ENCODE data around the gene SETD6.
A peak's percentile ranks its signal among the peaks of the same experiment; 100 is the strongest.

SETD6 gene

DNA sequence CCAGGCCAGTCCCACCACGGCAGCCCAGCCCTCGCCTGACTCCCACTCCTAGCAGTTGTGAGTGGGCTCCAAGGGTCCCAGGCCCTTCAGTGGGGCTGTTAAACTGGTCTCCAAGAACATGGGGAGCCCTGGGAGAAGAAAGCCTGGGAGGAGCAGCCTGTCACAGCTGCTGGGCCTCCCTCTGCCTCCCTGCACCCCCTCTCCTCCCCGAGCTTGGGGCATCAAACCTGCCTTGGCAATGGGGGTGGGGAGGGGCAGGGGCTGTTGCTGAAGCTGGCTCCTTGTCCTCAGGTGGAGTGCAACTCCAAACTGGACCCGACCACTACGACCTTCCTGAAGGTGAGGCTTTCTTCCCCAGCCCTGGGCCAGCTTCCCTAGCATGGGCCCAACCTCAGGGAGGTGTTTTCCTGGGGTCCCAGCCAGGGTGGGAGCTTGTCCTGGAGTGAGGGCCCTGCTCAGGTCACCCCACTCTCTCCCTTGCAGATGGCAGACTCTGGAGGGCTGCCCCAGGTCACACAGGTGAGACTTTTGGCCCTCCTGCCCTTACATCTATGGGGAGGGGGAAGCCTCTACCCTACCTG, 6.6 kb upstream of the SETD6 start:
- no peak for DNase-seq (ENCODE audit: low read depth)

DNA sequence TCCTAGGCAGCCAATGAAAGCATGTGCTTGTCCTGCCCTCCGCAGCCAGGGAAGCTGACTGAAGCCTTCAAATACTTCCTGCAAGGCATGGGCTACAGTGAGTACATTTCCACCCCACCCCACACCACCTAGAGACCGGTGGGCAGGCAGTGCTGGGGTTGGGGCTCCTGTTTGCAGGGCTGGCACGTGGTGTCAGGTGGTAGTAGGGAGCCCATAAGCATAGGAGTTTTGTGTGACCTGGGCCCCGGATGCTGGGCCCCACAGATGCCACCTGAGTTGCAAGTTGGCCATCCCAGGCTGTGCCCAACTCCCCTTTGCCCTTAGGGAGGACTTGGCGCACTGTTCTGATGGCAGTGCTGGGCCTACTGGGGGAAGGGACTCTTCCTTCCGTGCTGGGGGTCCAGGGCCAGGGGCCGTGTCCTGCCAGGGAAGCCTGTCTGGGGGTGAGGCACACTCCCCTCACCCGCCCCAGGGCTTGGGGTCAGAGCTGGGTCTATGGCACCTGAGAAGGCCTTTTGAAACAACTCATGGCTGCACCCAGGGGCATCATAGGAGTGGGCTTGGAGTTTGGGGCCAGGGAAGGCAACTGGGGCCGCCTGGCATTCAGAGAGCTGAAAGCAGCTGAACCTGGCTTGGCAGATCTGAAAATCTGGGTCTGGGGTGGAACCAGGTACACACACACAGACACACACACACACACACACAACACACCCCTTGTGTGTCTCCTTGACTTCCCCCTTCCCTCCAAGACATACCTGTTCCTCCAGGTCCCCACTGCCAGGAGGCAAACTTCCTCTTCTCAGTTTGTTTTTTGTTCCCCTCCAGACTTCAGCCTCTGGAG, 5.8 kb upstream of the SETD6 start:
- no peak for DNase-seq (ENCODE audit: low read depth)

GRCh38 chr16:58510097-58510775, 5.1 kb upstream of the SETD6 start:
- DNase-seq (ENCODE audit: low read depth): no peak

DNA sequence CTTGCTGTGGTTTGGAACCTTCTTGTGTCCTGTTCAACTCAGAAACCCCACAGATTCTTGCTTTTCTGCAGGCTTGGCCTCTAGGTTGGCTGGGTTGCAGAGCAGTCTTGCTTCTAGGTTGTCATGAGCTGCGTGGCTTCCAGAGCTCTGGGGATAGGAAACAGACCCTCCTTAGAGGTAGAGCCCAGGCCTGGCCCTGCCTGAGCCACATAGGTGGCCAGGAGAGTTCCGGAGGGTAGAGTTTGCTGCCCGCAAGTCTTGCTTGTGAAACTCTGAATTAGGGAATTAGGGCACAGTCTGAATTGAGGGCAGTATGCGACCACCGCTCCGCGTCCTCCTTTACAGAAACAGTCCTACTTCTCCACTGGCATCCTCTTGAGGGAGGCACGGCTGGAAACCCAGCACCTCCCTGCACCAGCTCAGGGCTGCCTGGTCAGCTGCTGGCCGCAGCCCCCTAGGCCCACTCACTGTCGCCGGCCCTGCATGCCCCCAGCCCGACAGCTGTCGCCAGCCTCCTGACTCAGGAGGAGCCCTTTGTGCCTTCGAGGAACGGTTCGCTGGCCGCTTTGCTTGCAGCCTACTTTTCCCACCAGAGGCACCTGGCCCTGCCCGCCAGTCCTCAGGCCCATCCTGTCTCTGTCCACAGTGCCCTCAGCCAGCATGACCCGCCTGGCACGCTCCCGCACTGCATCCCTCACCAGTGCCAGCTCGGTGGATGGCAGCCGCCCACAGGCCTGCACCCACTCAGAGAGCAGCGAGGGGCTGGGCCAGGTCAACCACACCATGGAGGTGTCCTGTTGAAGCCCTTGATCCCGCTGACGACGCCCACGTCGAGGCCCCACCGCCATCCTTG, 4.3 kb upstream of the SETD6 start:
- no peak for DNase-seq (ENCODE audit: low read depth)

GRCh38 chr16:58511933-58512815, 3.1 kb upstream of the SETD6 start:
- peak; percentile 78 for DNase-seq (ENCODE audit: low read depth)

GRCh38 chr16:58513874-58514273, 1.4 kb upstream of the SETD6 start:
- DNase-seq (ENCODE audit: low read depth): no peak

GRCh38 chr16:58515871-58516767, 802 bp downstream of the SETD6 start:
- DNase-seq (ENCODE audit: low read depth): no peak

- no peak for DNase-seq (ENCODE audit: low read depth)
These were observed 1.4 kb downstream of the SETD6 start for GRCh38 chr16:58516768-58517107.

DNA sequence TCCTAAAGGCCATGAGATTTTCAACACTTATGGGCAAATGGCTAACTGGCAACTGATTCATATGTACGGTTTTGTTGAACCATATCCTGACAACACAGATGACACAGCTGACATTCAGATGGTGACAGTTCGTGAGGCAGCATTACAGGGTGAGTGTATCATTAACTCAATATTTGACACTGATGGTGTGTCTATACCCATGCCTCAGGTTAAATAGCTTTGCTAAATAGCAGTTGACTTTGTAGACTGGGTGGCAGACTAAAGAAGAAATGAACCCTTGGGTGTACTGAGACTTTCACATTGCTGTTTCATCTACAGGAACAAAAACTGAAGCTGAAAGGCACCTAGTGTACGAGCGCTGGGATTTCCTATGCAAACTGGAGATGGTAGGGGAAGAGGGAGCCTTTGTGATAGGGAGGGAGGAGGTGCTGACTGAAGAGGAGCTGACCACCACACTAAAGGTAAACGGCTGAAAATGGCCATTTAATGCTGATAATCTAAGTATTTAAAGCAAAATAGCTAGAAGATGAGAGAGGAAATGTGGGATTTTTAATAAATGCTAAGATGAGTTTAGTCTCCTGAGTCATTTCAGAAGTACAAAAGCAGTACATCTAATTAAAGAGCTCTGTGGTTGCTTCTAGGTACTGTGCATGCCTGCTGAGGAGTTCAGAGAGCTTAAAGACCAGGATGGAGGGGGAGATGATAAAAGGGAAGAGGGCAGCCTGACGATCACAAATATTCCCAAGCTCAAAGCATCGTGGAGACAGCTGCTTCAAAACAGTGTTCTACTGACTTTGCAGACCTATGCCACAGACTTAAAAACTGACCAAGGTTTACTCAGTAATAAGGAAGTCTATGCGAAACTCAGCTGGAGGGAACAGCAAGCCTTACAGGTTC, 3.0 kb downstream of the SETD6 start:
- no peak for DNase-seq (ENCODE audit: low read depth)

DNA sequence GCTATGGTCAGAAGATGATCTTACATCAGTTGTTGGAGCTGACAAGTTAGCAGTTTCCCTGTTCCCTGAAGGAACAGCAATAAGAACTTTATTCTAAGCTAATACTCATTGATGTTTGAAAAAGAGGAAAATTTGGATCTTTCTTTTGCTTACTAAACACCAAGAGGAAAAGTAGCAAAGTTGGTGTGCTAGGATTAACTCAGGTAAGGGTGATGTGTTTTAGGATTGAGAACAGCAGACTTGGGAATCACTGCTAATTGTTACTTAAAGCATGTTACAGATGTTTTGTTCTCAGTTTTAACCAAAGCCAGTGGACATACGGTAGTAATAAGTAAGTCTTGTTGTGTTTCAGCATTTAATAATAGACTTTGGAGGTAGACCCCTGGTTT, 3.7 kb downstream of the SETD6 start:
- no peak for DNase-seq (ENCODE audit: low read depth)

DNA sequence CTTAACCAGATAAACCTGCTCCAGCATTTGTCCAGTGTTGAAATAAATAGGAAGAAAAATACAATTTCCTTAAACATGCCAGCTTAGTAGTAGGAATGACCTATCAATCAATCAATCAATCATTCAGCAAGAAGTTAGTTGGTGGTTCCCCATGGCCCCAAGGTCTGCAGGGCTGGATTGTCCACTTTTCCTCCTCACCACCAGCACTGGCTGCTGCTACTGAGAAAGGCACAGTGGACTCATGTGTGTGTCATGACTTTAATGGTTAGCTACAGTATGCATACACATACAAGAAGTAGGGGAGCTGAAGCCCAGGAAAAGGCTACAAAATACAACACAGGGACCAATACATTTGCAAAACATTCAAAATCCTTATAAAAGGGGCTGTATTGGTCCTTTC, 4.4 kb downstream of the SETD6 start:
- DNase-seq (ENCODE audit: low read depth): no peak

- no peak for DNase-seq (ENCODE audit: low read depth)
These were observed 14.9 kb downstream of the SETD6 start for GRCh38 chr16:58530179-58530578.

DNA sequence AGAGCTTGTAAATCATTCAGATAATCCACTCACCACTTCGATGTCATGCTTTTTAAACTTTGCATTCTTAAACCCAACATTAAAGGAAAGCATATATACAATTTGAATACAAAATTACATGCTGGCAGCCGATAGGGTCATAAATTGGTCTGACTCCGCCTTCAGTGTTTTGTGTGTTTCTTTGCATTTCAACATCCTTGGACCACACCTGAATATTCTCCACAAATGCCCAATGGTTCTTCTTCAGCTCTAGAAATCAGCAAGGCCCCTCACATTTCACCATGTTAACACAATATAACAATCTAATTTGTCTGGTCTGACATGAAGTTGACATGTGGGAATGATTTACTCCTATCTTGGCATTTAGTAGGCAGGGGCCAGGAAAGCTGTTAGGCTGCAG, 17.1 kb downstream of the SETD6 start:
- no peak for DNase-seq (ENCODE audit: low read depth)

GRCh38 chr16:58533751-58534470, 18.6 kb downstream of the SETD6 start:
- no peak for DNase-seq (ENCODE audit: low read depth)

DNA sequence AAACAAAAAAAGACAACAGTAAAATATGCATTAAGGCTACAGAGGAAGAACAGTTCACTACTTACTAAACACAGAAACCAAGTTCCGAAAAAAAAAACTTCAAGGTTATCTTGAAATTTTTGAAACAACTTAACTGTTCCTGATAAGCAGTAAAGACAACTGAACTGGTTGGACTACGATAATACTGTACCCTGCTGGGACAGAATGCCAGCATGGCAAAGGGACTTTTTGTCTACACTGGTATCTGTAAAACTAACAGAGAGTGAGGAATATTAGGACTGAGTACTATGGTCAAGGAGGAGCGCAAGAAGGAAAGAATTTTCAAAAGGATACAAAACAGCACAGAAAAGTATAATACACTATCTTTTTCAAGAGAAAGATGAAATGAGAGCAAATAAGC, 19.8 kb downstream of the SETD6 start:
- no peak for DNase-seq (ENCODE audit: low read depth)

DNA sequence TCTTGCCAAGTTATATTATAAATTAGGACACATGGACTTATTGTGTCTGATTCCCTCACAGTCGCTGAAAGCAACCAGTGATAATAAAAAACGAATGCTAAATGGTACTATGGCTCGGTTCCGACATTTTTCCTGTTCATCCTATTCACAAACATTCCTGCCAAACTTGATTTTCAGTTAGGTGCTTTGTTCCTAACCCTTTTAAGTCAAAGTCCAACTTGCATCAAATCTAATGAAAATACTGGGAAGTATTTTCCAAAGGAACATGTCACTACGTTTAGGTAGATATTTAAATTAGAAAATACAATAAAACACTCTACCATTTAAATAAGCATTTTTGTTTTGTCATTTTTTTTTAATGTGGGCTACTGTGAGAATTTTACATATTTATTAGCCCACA, 21.0 kb downstream of the SETD6 start:
- DNase-seq (ENCODE audit: low read depth): no peak

DNA sequence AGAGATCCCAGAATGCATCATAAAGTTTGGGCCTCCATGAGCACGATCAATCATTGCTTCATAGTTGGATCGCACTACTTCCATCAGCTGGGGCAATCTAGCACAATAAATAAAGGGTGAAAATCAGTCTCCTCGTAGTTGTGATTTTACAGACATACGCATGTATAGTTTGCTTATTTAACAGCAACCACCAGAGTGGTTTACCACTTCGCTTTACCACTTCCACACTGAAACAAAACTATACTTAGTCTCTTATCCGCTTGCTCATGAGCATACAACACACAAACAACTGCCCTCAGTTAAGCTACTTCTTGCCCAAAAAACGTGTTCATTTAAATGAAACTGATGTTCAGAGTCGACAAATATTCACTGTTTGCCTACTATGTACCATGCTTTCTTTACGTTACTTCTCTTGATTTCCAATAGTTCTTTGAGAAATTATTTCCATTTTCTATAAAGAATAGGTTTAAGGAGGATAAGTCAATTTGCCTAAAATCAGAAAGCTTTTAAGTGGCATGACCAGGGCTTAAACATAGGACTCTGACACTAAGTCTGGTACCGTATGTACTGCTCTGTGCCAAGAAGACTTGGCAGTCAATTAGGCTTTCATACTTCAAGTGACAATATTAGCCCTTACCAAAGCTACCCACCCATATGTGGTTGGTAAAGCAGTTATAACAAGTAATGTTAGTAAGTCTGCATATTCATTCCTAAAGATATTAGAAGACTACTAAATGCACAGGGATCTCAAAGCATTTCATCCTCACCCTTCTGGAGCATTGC, 22.0 kb downstream of the SETD6 start:
- DNase-seq (ENCODE audit: low read depth): no peak

GRCh38 chr16:58541711-58542110, 26.4 kb downstream of the SETD6 start:
- no peak for DNase-seq (ENCODE audit: low read depth)
